GM18507 (cell line): ENCODE measurements around the gene DUSP28.

ENCODE experiments used
- DNase-seq: peaks from one replicate; pipeline ENCODE4 v3.0.0; 2011; ENCODE audit warnings: low read depth; ENCODE audit not compliant: insufficient read length; ENCODE audit errors: extremely low spot score
- FAIRE-seq: peaks from 2 replicates; lab custom pipeline; 2011; peaks lifted over from hg19 to GRCh38; lab: Jason Lieb, UNC

The DUSP28 gene

GRCh38 chr2:240582781-240583180 lies 22.6 kb downstream of the DUSP28 start:
- FAIRE-seq (no peak), DNase-seq (no peak)

GRCh38 chr2:240583774-240584173 lies 23.6 kb downstream of the DUSP28 start:
- no peak for DNase-seq
- no peak for FAIRE-seq

GRCh38 chr2:240584486-240585031 lies 24.4 kb downstream of the DUSP28 start:
- DNase-seq (no peak), FAIRE-seq (peak; percentile 99)

- FAIRE-seq, result no peak
- no peak for DNase-seq
Observed at GRCh38 chr2:240585101-240585500, 24.9 kb downstream of the DUSP28 start.

GRCh38 chr2:240585681-240586197 lies 25.6 kb downstream of the DUSP28 start:
- no peak for DNase-seq
- FAIRE-seq, result no peak

DNA sequence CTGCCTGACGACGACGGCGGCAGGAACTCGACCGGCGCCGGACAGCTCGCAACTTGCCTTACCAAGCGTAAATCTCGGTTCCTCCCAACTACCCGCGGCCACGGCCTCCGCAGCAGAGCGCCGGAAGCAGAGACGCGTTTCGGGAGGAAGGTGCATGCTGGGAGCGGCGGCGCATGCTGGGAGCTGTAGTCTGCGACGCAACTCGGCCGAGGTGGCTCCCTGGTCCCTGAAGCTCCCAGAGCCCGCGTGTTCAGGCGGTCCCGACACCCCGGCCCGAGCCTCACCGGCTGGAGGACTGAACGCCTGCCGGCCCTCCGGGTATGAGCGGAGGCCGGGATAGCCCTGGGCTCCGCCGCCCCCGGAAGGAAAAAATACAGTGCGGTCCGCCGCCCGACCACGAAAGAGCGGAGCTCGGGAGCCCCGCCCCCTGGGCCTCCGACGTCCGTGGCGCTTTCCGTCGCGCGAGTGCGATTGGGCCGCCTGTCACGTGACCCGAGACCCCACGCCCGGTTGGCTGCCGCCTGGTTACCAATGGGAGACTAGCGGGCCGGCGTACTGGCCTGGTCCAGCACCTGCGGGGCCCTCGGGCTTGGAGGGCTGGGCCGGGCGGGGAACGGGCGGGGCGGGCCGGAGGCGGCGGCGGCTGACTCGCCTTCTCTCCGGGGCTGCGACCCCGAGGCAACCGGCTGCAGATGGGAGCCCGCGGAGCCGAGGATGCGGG lies 26.2 kb downstream of the DUSP28 start, which contains the start of gene CAPN10:
Gene CAPN10, plus strand, starts transcription at position 537 of the 721 bp plus-strand sequence. Its CDS starts 178 bp downstream, at position 715.
- DNase-seq, result peak; percentile 84
- peak; percentile 99 for FAIRE-seq

DNA sequence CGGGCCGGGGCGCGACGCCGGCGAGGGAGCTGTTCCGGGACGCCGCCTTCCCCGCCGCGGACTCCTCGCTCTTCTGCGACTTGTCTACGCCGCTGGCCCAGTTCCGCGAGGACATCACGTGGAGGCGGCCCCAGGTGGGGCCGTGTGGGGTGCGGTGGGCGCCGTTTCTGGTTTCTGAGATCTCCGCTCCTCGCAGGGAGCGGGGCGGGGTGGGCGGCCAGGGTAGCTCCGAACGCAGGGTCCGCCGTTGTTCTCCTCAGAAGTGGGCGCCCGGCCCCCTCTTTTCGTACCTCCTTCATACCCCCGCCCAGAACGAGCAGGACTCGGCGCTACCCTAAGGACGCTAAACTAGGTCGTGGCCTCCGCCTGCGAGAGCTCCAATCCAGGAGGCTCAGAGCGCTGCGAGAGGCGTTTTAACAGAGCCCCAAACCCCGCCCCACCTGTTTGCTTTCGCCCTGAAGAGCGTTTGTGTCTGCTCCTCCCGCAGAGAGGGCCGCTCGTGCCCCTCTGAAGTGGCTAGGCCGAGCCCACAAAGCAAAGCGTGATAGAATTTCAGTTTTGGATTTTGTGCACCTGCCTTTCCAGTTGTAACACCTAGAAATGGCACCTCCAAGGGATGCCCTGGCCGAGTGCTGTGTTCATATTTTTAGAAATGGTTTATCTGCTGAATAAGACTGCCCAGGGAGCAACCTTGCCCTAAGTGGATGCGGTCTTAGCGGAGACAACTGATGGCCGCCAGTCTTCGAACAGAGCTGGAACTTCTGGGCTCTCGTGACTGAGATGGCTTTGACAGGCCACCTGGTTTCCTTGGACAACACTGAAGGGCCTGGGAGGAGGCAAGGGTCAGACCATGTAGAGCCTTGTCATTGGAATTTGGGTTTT lies 27.0 kb downstream of the DUSP28 start:
- FAIRE-seq, result peak; percentile 77
- no peak for DNase-seq

GRCh38 chr2:240588006-240588655 lies 28.0 kb downstream of the DUSP28 start:
- DNase-seq, result no peak
- FAIRE-seq, result no peak

- DNase-seq (no peak), FAIRE-seq (no peak)
Observed at GRCh38 chr2:240588669-240589068, 28.5 kb downstream of the DUSP28 start.

DNA sequence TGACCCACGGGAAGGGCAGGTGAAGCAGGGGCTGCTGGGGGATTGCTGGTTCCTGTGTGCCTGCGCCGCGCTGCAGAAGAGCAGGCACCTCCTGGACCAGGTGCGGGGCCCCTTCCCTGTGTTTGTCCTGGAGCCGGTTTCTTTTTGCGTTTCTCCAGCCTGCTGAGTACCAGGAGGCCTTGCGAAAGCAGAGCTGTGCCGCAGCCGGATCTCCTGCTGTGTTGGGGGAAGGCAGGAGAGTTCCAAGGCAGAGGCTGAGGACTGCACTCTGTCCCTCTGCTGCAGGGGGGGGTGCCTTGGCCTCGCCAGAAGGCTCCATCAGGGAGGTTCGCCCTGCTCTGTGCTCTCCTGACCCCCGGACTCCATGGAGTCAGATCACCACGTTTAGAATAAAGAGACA lies 29.2 kb downstream of the DUSP28 start:
- DNase-seq, result no peak
- FAIRE-seq, result no peak

- no peak for DNase-seq
- FAIRE-seq, result no peak
Observed at GRCh38 chr2:240589850-240590525, 29.8 kb downstream of the DUSP28 start.

DNA sequence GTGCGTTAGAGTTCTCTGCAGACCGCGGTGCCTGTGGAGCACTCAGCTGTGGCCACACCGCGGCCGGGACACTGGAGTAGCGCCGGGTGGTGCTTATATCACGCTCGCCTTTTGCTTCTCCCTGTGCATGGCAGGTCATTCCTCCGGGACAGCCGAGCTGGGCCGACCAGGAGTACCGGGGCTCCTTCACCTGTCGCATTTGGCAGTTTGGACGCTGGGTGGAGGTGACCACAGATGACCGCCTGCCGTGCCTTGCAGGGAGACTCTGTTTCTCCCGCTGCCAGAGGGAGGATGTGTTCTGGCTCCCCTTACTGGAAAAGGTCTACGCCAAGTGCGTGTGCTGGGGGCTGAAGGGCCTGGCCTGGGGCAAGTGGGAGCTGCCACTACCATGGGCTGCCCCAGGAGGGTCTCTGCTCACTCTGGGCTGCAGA lies 30.5 kb downstream of the DUSP28 start:
- FAIRE-seq (no peak), DNase-seq (no peak)

DNA sequence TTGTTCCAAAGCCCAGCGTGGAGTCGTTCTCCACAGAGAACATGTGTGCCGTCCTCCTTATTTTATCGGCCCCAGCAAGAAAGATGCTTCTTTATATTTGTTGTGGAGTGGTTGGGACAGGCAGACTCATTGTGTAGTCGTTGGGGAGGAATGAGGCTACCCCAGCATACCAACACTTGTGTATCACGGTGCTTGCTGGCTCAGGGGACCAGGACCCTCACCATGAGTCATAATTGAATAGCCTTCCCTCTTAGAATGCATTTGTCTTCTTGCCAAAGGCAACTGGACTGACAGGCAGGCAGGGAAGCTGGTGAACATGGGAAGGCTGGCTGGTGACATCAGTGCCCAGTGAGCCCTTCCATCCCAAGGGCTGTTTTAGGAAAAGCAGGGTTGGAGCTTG lies 31.1 kb downstream of the DUSP28 start:
- DNase-seq (no peak), FAIRE-seq (no peak)

GRCh38 chr2:240591784-240592183 lies 31.6 kb downstream of the DUSP28 start:
- no peak for DNase-seq
- FAIRE-seq, result no peak

- DNase-seq (no peak), FAIRE-seq (no peak)
Observed at GRCh38 chr2:240593026-240593702, 33.0 kb downstream of the DUSP28 start.

DNA sequence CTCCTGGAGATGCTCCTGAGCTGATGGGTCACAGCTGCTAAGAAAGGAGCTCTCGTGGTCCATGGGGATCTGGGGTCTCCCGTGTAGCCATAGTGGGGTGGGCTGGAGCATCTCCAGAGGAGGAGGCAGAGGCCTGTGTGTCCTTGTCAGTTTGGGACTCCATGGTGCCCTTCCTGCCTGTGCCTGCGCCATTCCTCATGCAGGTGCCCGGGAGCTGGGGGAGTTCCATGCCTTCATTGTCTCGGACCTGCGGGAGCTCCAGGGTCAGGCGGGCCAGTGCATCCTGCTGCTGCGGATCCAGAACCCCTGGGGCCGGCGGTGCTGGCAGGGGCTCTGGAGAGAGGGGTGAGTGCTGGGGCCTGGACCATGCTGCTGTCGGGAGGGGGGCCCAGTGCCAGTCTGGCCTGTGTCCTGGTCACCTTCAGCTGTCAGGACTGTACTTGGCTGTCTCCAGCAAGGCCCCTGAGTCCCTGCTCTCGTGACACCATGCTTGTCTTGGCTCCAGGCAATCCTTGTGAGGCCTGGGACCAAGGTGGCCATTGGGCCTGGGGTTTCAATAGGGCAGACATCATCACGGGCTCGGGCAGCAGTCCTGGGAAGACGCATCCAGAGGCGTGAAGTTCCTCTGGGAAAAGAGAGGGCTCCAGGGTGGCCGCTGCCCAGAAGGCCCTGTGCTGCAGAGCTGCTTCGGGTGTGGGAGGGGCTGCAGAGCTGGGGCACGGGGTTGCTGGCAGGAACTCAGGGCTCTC lies 33.7 kb downstream of the DUSP28 start:
- no peak for DNase-seq
- FAIRE-seq, result no peak

- FAIRE-seq, result no peak
- DNase-seq, result no peak
Observed at GRCh38 chr2:240594511-240595380, 34.6 kb downstream of the DUSP28 start.
